IPS-18c (cell line): ENCODE data around the gene APOA1.
"Not testable (repeated sequence)": the region's sequence is repeated elsewhere in the genome, so short reads cannot be mapped to it uniquely, and the experiment has no call there.

Experiments used
- H3K4me3 ChIP-seq: 2 replicates; pipeline ENCODE4 v1.7.0; 2013; ENCODE audit warnings: low read depth, mild to moderate bottlenecking, low read length, moderate library complexity; ENCODE audit not compliant: insufficient read depth
- H3K9me3 ChIP-seq: one replicate; pipeline ENCODE4 v1.6.1; 2013; ENCODE audit warnings: mild to moderate bottlenecking, low read length, moderate library complexity; ENCODE audit not compliant: control insufficient read depth, insufficient read depth

APOA1 gene

GRCh38 chr11:116842117-116842516 lies 4.7 kb upstream of the APOA1 start:
- no peaks in the 10 kb centered on the region for H3K9me3 ChIP-seq

GRCh38 chr11:116840746-116841296 lies 3.4 kb upstream of the APOA1 start:
- Histone ChIP-seq H3K9me3 (no peaks in the 10 kb centered on the region), H3K4me3 (no peak overlapping the region)

More at GRCh38 chr11:116842117-116842516, 4.7 kb upstream of the APOA1 start:
- H3K4me3 ChIP-seq = no peak overlapping the region

- H3K4me3 ChIP-seq = no peak overlapping the region
- no peaks in the 10 kb centered on the region for H3K9me3 ChIP-seq
These were observed 2.9 kb upstream of the APOA1 start for GRCh38 chr11:116840224-116840745.

- Histone ChIP-seq H3K9me3 (no peaks in the 10 kb centered on the region), H3K4me3 (no peak overlapping the region)
These were observed 1.1 kb upstream of the APOA1 start for GRCh38 chr11:116838321-116839084.

GRCh38 chr11:116836632-116836991 lies 810 bp downstream of the APOA1 start:
- Histone ChIP-seq H3K9me3 (peaks cover 3% of the 10 kb centered on the region), H3K4me3 (no peak overlapping the region)

GRCh38 chr11:116835791-116836631 lies 1.4 kb downstream of the APOA1 start:
- Histone ChIP-seq H3K4me3 (peak overlapping the region; percentile 51), H3K9me3 (peaks cover 3% of the 10 kb centered on the region)

GRCh38 chr11:116835042-116835772 lies 2.2 kb downstream of the APOA1 start:
- peaks cover 3% of the 10 kb centered on the region for H3K9me3 ChIP-seq
- H3K4me3 ChIP-seq = peak overlapping the region; percentile 51

- H3K4me3 ChIP-seq, H3K9me3 ChIP-seq: not testable (repeated sequence)
These were observed 2.8 kb downstream of the APOA1 start for GRCh38 chr11:116834535-116835041.

GRCh38 chr11:116833816-116834534 lies 3.4 kb downstream of the APOA1 start:
- H3K4me3 ChIP-seq = no peak overlapping the region
- peaks cover 3% of the 10 kb centered on the region for H3K9me3 ChIP-seq

- peaks cover 3% of the 10 kb centered on the region for H3K9me3 ChIP-seq
- no peak overlapping the region for H3K4me3 ChIP-seq
These were observed 4.0 kb downstream of the APOA1 start for GRCh38 chr11:116833491-116833815.

GRCh38 chr11:116832350-116833290 lies 4.8 kb downstream of the APOA1 start:
- Histone ChIP-seq H3K9me3 (peaks cover 3% of the 10 kb centered on the region), H3K4me3 (no peak overlapping the region)

GRCh38 chr11:116831790-116832349 lies 5.6 kb downstream of the APOA1 start:
- H3K9me3 ChIP-seq = peaks cover 3% of the 10 kb centered on the region
- H3K4me3 ChIP-seq = no peak overlapping the region

- Histone ChIP-seq H3K4me3 (no peak overlapping the region), H3K9me3 (peaks cover 3% of the 10 kb centered on the region)
These were observed 7.1 kb downstream of the APOA1 start for GRCh38 chr11:116830184-116830912.

GRCh38 chr11:116829525-116830183 lies 7.8 kb downstream of the APOA1 start, which contains the start of gene APOC3:
Gene APOC3 (plus strand): TSS chr11:116829907. CDS start chr11:116830583, 676 bp downstream.
- Histone ChIP-seq H3K4me3 (no peak within 1 kb of the TSS), H3K9me3 (peaks cover 3% of the 10 kb centered on the region)
